Mesodermal cell (in vitro differentiated cells): ENCODE data around the gene CYP11A1.

ENCODE experiments used
- H3K27ac ChIP-seq: 2 replicates; pipeline ENCODE4 v1.7.0; 2013; ENCODE audit warnings: mild to moderate bottlenecking, low read depth, low read length, moderate library complexity; ENCODE audit not compliant: severe bottlenecking
- H3K36me3 ChIP-seq: 2 replicates; pipeline ENCODE4 v1.7.1; 2013; ENCODE audit warnings: mild to moderate bottlenecking, low read length, moderate library complexity; ENCODE audit not compliant: control insufficient read depth, insufficient read depth
- H3K4me1 ChIP-seq: one replicate; pipeline ENCODE4 v1.7.1; 2013; ENCODE audit warnings: mild to moderate bottlenecking, low read length; ENCODE audit not compliant: insufficient read depth, control insufficient read depth, poor library complexity, severe bottlenecking
- H3K4me3 ChIP-seq: 2 replicates; pipeline ENCODE4 v1.7.0; 2013; ENCODE audit warnings: low read length, control low read depth, mild to moderate bottlenecking; ENCODE audit not compliant: insufficient read depth, poor library complexity, severe bottlenecking; ENCODE audit errors: extremely low read depth
- H3K9me3 ChIP-seq: 2 replicates; pipeline ENCODE4 v1.7.1; 2013; ENCODE audit warnings: mild to moderate bottlenecking, low read length, moderate library complexity; ENCODE audit not compliant: control insufficient read depth
- WGBS, 2 experiments: methylation state at CpG; one replicate each; pipeline ENCODE4 v1.1.5; 2013; ENCODE audit warnings: missing lambda C conversion rate in 2 of 2; ENCODE audit not compliant: insufficient coverage in 2 of 2; 5-methylcytosine and 5-hydroxymethylcytosine counted together

CYP11A1 gene

DNA sequence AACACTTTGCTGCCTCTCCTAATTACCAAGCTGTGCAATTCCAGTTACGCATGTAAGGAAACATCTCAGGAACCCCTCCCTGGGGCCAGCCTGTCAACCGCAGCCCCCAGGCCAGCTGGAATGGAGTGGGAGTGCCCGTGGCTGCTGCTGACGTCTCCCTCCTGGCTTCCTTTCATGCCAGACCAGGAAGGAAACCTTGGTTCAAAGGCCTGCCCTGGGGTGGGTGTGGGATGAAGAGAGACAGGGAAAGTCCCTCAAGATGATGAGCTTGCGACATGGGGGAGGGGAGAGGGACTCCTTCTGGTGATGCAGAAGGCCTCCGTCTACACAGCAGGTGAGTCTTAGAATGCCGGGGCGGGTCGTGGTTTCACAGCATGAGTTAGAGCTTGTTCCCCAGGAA, 11.4 kb upstream of the CYP11A1 start:
- 65 to 66% methylated on average over 5 to 9 of the region's 9 CpGs for WGBS, 2 experiments
- no peaks in the 10 kb centered on the region for H3K36me3 ChIP-seq
- no peak overlapping the region for H3K27ac ChIP-seq
- no peaks in the 10 kb centered on the region for H3K9me3 ChIP-seq
- H3K4me1 ChIP-seq = no peaks in the 10 kb centered on the region
- no peak overlapping the region for H3K4me3 ChIP-seq

DNA sequence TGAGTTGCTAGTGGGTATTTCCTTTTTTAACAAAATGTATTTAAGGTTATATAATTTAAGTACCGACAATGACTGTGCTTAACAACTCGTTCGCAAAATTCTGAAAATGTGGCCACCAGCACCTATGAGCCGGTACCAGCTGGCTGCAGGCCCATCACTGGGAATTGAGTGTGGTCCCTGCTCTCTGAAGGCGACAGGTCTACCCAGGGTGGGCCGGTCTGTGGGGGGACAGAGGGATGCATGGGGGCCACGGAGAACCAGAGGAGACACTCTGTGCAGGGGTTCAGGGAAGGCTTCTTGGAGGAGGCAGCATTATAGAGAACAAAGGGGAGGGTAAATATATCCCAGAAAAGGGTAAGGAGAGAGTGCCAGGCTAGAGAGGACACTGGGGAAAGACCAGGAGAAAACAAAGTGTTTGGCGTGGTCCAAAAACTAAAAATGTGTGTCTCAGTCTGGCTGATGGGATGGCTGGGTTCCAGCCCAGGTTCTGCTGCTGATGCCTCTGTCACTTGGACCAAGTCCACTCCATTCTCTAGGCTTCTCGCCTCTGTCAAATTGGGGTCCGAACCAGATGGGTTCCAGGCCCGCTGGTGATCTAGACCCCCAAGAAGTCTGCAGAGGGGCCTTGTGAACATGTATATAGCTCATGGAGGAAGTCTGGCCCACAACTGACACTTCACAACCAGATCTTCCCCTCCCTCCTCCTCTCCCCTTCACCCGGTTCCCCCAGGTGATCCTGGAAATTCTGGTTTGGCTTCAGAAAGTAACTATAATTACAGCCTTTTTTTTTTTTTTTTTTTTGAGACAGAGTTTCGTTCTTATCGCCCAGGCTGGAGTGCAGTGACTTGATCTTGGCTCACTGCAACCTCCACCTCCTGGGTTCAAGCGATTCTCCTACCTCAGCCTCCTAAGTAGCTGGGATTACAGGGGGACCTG, 10.7 kb upstream of the CYP11A1 start:
- Histone ChIP-seq H3K9me3 (no peaks in the 10 kb centered on the region), H3K36me3 (no peaks in the 10 kb centered on the region), H3K4me1 (no peaks in the 10 kb centered on the region), H3K4me3 (no peak overlapping the region), H3K27ac (no peak overlapping the region)
- 93 to 94% methylated on average over 9 of the region's 15 CpGs for WGBS, 2 experiments

GRCh38 chr15:74376825-74377581, 9.6 kb upstream of the CYP11A1 start:
- H3K27ac ChIP-seq = no peak overlapping the region
- H3K4me1 ChIP-seq = no peaks in the 10 kb centered on the region
- no peaks in the 10 kb centered on the region for H3K36me3 ChIP-seq
- 87 to 93% methylated on average over 3 to 4 of the region's 6 CpGs for WGBS, 2 experiments
- no peaks in the 10 kb centered on the region for H3K9me3 ChIP-seq
- H3K4me3 ChIP-seq = no peak overlapping the region

DNA sequence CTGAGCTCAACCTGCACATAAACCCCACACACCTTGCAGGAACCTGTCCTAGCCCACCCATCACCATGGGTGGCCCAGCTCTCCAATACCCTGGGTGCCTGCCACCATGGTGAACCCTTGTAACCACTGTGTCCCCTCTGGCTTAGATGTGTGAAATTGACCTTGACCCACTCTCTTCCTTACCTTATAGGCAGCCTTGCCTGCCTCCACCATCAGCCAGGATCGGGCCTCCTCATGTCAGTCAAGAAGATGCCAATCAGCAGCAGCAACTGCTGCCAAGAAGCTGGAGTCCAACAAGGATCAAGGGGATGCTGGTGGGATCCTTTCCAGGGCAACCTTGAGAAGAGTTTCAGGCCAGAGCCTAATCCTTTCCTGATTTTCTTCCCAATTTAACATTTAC, 8.8 kb upstream of the CYP11A1 start:
- WGBS, 2 experiments = 86 to 100% methylated on average over 1 of the region's 1 CpG
- no peaks in the 10 kb centered on the region for H3K9me3 ChIP-seq
- H3K27ac ChIP-seq = no peak overlapping the region

GRCh38 chr15:74375303-74375693, 7.9 kb upstream of the CYP11A1 start:
- 21 to 29% methylated on average over 8 to 9 of the region's 9 CpGs for WGBS, 2 experiments
- H3K9me3 ChIP-seq = no peaks in the 10 kb centered on the region

More for the DNA sequence above, 8.8 kb upstream of the CYP11A1 start:
- Histone ChIP-seq H3K4me1 (no peaks in the 10 kb centered on the region), H3K4me3 (no peak overlapping the region), H3K36me3 (no peaks in the 10 kb centered on the region)

GRCh38 chr15:74374648-74375302, 7.3 kb upstream of the CYP11A1 start:
- WGBS, 2 experiments = 22 to 32% methylated on average over 9 of the region's 11 CpGs
- H3K27ac ChIP-seq = no peak overlapping the region
- H3K4me1 ChIP-seq = no peaks in the 10 kb centered on the region
- peak overlapping the region; percentile 53 for H3K4me3 ChIP-seq
- no peaks in the 10 kb centered on the region for H3K36me3 ChIP-seq
- H3K9me3 ChIP-seq = no peaks in the 10 kb centered on the region

More at GRCh38 chr15:74375303-74375693, 7.9 kb upstream of the CYP11A1 start:
- H3K4me1 ChIP-seq = no peaks in the 10 kb centered on the region
- no peak overlapping the region for H3K27ac ChIP-seq
- no peaks in the 10 kb centered on the region for H3K36me3 ChIP-seq
- no peak overlapping the region for H3K4me3 ChIP-seq

GRCh38 chr15:74373731-74374647, 6.5 kb upstream of the CYP11A1 start:
- Histone ChIP-seq H3K9me3 (no peaks in the 10 kb centered on the region), H3K4me3 (peak overlapping the region; percentile 53), H3K36me3 (no peaks in the 10 kb centered on the region), H3K27ac (peak overlapping the region; percentile 59), H3K4me1 (no peaks in the 10 kb centered on the region)
- 0 to 1% methylated on average over 46 to 50 of the region's 62 CpGs for WGBS, 2 experiments

DNA sequence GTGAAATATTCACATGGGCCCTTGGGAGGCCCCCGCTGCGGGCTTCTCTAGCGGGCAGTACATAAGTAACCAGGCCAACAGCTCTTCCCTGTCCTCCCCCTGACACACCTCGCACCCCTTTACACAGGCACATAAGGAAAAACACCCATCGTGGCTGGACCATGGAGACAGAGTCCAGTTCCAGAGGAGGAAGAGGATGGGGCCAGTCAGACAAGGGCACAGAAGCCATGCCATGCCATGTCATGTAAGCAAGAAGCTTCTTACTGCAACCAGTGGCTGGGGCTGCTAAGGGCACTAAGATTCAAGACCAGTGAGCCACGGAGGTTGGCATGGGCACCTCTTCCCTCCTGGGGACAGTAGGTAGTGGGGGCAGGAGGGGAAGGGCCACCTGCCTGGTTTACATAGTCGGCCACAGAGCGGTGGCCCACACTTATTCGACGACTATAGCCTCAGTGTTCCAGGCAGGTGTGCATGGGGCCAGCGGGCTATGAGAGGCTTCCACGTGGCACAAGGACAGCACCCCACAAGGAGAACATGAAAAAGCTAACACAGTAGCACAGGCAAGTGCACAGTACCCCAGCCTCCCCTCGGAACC, 5.7 kb upstream of the CYP11A1 start:
- H3K4me1 ChIP-seq = no peaks in the 10 kb centered on the region
- H3K36me3 ChIP-seq = no peaks in the 10 kb centered on the region
- H3K4me3 ChIP-seq = no peak overlapping the region
- no peaks in the 10 kb centered on the region for H3K9me3 ChIP-seq
- H3K27ac ChIP-seq = no peak overlapping the region
- 58 to 75% methylated on average over 8 to 12 of the region's 13 CpGs for WGBS, 2 experiments

- H3K36me3 ChIP-seq = no peaks in the 10 kb centered on the region
- WGBS, 2 experiments = 92 to 100% methylated on average over 1 to 4 of the region's 5 CpGs
- no peaks in the 10 kb centered on the region for H3K4me1 ChIP-seq
- no peaks in the 10 kb centered on the region for H3K9me3 ChIP-seq
- H3K27ac ChIP-seq = no peak overlapping the region
- no peak overlapping the region for H3K4me3 ChIP-seq
Observed at GRCh38 chr15:74370471-74370870, 3.0 kb upstream of the CYP11A1 start.
